ENCODE results near the gene HOXA3.

- TF ChIP-seq, protein P1, sequence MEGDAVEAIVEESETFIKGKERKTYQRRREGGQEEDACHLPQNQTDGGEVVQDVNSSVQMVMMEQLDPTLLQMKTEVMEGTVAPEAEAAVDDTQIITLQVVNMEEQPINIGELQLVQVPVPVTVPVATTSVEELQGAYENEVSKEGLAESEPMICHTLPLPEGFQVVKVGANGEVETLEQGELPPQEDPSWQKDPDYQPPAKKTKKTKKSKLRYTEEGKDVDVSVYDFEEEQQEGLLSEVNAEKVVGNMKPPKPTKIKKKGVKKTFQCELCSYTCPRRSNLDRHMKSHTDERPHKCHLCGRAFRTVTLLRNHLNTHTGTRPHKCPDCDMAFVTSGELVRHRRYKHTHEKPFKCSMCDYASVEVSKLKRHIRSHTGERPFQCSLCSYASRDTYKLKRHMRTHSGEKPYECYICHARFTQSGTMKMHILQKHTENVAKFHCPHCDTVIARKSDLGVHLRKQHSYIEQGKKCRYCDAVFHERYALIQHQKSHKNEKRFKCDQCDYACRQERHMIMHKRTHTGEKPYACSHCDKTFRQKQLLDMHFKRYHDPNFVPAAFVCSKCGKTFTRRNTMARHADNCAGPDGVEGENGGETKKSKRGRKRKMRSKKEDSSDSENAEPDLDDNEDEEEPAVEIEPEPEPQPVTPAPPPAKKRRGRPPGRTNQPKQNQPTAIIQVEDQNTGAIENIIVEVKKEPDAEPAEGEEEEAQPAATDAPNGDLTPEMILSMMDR (IDR thresholded peaks at IDR 0.05), result no peak
- TF ChIP-seq EP300 (IDR thresholded peaks at IDR 0.05) (no peak), POLR2A (IDR thresholded peaks at IDR 0.05) (no peak)
Observed at GRCh38 chr7:27182285-27182841, 30.0 kb upstream of the HOXA3 start.
